ENCODE measurements around the gene SLC4A5.

Gene SLC4A5
- 4.9 to 5.0 reads per million in 2 donors for total RNA-seq

- DNase-seq, result no peak
Observed at GRCh38 chr2:74343316-74343715, at the start of gene SLC4A5. Gene SLC4A5 (minus strand): TSS chr2:74343416. CDS start chr2:74315023, 28,393 bp downstream.

GRCh38 chr2:74392449-74392743 is 49.2 kb upstream of the SLC4A5 start:
- no peak for DNase-seq

GRCh38 chr2:74391580-74392448 is 48.6 kb upstream of the SLC4A5 start:
- DNase-seq, result peak; percentile 72

GRCh38 chr2:74391209-74391579 is 48.0 kb upstream of the SLC4A5 start:
- no peak for DNase-seq

- no peak for DNase-seq
Observed at GRCh38 chr2:74390606-74391005, 47.4 kb upstream of the SLC4A5 start.

GRCh38 chr2:74387346-74387745 is 44.1 kb upstream of the SLC4A5 start:
- no peak for DNase-seq

GRCh38 chr2:74385396-74385795 is 42.2 kb upstream of the SLC4A5 start:
- no peak for DNase-seq

GRCh38 chr2:74384051-74384450 is 40.8 kb upstream of the SLC4A5 start:
- no peak for DNase-seq

- DNase-seq, result no peak
Observed at GRCh38 chr2:74383254-74383653, 40.0 kb upstream of the SLC4A5 start.

GRCh38 chr2:74381751-74382150 is 38.5 kb upstream of the SLC4A5 start:
- no peak for DNase-seq

GRCh38 chr2:74379851-74380789 is 36.9 kb upstream of the SLC4A5 start, which contains the start of gene DCTN1:
Gene DCTN1 (minus strand): TSS chr2:74380311. CDS start chr2:74380037, 274 bp downstream.
- no peak for DNase-seq

GRCh38 chr2:74378007-74378406 is 34.8 kb upstream of the SLC4A5 start:
- no peak for DNase-seq

- DNase-seq, result no peak
Observed at GRCh38 chr2:74375838-74376237, 32.6 kb upstream of the SLC4A5 start.

- no peak for DNase-seq
Observed at GRCh38 chr2:74374509-74375205, 31.4 kb upstream of the SLC4A5 start.

GRCh38 chr2:74373985-74374384 is 30.8 kb upstream of the SLC4A5 start:
- no peak for DNase-seq

GRCh38 chr2:74373221-74373676 is 30.0 kb upstream of the SLC4A5 start:
- DNase-seq, result no peak

GRCh38 chr2:74372674-74373073 is 29.5 kb upstream of the SLC4A5 start:
- DNase-seq, result no peak

GRCh38 chr2:74371421-74371820 is 28.2 kb upstream of the SLC4A5 start:
- no peak for DNase-seq

GRCh38 chr2:74369976-74370375 is 26.8 kb upstream of the SLC4A5 start:
- no peak for DNase-seq

GRCh38 chr2:74368499-74368898 is 25.3 kb upstream of the SLC4A5 start:
- no peak for DNase-seq

- no peak for DNase-seq
Observed at GRCh38 chr2:74367789-74368188, 24.6 kb upstream of the SLC4A5 start.

- no peak for DNase-seq
Observed at GRCh38 chr2:74366036-74366435, 22.8 kb upstream of the SLC4A5 start.
